CD4-positive, alpha-beta T cell treated with Interleukin-17A for 1 hour (primary cell): ENCODE measurements around the gene PWWP2B.

Source experiments
- DNase-seq: peaks from one replicate; pipeline ENCODE4 v3.0.0-alpha.2; 2020

The PWWP2B gene

GRCh38 chr10:132448248-132448731 is 51.3 kb downstream of the PWWP2B start:
- peak; percentile 73 for DNase-seq

- peak; percentile 30 for DNase-seq
Measured at GRCh38 chr10:132449051-132449810, 52.2 kb downstream of the PWWP2B start.

DNA sequence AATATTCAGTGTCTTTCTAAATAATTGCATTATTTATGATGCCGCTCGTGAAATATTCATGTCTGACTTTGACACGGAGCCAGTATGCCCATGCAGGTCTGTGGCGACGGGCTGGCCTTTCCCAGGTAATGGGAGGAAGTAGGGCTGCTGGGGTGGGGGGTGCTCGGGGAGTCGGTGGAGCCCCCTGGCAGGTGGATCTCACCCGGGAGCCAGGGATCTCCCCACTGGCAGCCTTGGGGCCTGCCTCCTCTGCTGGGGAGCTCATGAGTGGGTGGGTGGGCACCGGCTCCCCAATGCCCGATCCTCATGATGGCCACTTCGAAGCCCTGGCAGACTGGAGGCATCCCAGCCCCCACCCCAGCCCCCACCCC is 52.8 kb downstream of the PWWP2B start:
- no peak for DNase-seq

DNA sequence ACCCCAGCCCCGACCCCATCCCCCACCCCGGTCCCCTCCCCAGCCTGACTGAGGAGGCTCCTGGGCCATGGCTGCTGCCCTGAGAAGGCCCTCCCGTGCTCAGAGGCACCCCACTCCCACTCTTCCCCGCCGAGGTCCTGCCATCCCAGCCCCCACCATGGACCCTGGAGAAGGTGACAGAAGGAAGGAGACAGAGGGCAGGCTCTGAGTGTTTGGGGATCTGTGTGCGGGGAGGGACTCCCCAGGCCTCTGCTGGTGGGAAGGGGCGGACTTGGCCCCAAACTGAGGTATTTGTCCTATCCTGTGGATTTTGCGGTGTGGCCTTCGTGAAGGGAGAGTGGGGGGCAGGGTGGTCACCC is 53.4 kb downstream of the PWWP2B start:
- no peak for DNase-seq

DNA sequence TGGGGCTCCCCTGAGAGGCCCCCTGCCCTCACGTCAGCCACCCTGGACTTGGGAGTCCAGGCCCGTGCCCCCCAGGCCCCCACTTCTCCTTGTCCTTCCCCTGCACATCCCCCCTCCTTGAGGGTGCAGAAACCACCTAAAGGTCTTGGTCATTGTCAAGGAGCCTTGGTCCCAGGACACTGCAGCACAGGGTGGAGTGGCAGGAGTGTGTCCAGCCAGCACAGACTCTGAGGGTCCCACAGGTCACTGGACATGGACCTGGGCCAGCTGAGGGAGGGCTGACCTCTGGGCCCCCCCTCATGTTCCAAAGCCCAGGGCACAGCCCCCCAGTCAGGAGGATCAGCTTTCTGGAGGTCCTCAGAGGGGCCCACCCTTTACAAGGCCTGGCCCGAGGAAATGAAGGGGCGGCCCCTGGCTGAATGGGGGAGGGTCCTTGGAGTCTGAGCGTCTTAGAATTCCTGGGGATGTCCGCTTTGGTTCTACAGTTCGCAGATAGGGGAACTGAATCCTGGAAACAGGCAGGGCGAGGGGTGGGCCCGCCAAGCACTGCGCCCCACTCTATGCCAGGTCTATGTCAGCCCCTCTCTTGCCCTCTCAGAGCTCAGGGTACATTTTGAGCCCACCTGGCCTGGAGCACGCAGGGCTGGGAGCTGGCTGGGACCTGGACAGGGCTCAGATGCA is 54.0 kb downstream of the PWWP2B start:
- no peak for DNase-seq

- no peak for DNase-seq
Measured at GRCh38 chr10:132451506-132452215, 54.7 kb downstream of the PWWP2B start.

- no peak for DNase-seq
Measured at GRCh38 chr10:132452216-132452650, 55.2 kb downstream of the PWWP2B start.

DNA sequence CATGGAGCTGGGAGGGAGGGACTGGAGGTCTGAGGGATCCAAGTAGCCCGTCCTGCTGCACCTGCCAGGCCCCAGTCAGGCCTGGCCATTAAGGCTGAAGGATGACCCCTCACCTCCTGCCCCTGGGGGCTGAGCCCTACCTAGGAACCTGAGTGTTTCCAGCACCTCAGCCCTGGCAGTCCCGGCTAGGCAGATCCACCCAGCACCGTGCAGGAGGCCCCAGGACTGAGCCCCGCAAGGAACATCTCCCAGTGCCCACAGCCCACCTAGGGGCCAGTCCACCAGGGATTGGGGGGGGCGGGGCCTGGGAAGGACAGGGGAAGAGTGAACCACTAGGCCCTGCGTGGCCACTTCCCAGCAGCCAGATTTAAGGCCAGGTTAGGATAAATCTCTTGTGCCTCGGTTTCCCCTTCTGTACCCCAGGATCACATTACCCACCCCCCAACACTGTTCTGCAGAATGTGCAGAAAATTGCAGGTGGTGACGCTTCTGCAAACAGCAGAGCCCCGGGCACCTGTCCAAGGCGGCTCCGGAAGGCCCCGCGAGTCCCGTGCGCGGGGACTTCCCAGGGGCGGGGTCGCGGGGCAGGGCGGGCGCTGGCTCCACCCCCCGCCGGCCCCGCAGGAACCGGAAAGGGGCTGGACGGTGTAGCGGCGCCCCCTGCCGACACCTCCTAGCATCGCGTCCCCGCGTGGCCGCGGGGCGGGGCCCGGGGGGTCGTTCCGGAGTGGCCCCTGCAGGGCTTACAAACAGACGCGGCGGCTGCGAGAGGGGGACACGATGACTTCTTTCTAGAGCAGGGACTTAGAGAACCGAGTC is 55.9 kb downstream of the PWWP2B start:
- DNase-seq = peak; percentile 89

DNA sequence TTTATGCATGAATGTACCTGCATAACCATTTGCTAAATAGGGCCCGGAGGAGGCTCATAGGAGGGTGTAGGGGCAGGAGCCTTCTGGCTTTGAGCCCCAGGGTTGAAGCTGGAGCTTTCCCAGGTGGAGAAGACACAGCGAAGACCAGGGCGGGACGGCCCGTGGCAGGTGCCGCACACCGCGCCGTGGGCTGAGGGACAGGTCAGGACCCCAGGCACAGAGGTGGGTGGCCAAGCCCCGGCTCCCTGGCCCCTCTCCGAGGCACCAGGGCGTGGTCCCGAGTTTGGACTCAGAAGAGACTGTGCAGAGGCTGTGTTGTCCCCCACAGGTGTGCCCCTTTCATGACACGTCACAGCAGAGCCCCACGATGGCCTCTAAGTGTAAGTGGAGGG is 56.5 kb downstream of the PWWP2B start:
- DNase-seq = no peak

DNA sequence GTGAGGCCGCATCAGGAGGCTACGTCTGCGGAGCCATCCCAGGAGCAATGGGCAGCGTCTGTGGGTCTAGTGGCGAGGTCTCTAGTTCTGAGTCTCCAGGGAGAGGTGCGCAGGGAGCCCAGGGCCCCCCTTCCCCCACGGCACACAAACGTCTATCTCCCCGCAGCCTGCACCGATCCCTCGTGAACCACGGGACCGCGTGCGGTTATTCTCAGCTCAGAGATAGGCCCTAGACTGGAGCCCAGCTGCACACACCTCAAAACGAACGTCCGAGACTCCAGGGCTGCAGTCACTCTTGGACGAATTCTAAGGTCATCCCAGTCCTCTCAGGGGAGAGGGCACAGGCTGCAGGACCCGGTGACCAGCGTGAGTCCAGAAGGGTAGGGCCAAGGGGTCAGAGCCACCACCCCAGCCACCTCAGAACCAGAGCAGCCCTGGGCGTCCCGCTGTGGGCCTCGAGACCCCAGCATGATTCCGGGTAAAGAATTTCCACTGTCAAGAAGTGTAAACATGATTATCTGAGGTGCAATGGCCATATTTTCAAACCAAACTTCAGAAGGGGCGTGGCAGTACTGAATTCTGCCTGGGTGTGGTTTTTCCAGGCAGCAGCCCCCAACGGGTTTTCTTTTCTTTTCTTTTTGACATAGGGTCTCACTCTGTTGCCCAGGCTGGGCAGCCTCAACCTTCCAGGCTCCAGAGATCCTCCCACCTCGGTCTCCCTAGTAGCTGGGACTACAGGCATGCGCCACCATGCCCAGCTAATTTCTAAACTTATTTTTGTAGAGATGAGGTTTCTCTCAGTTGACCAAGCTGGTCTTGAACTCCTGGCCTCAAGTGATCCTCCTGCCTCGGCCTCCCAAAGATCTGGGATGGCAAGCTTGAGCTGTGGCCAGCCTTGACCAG is 57.5 kb downstream of the PWWP2B start:
- DNase-seq = no peak

DNA sequence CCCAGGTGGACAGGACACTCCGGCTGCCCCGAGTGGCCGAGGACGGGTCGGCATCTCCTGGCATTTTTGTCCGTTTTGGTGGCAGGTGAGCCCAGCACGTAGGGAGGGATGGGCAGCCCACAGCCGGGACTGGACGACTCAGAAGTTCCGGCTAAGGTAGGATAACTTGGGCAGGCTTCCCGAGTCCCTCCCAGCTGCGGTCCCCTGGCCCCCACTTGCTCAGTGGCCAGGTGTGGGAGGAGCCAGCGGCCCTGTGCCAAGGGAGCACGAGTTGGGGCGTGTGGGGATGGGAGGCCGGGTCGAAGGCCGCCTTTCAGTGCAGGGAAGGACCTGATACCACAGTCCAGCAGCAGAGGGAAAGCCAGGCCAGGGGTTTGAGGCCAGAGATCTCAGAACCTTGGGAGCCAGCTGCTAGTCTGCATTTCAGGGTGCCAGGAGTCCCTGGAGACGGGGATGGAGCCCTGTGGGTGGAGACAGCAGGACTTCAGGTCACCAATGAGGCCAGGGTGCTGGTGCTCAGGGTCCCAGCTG is 58.5 kb downstream of the PWWP2B start:
- no peak for DNase-seq

DNA sequence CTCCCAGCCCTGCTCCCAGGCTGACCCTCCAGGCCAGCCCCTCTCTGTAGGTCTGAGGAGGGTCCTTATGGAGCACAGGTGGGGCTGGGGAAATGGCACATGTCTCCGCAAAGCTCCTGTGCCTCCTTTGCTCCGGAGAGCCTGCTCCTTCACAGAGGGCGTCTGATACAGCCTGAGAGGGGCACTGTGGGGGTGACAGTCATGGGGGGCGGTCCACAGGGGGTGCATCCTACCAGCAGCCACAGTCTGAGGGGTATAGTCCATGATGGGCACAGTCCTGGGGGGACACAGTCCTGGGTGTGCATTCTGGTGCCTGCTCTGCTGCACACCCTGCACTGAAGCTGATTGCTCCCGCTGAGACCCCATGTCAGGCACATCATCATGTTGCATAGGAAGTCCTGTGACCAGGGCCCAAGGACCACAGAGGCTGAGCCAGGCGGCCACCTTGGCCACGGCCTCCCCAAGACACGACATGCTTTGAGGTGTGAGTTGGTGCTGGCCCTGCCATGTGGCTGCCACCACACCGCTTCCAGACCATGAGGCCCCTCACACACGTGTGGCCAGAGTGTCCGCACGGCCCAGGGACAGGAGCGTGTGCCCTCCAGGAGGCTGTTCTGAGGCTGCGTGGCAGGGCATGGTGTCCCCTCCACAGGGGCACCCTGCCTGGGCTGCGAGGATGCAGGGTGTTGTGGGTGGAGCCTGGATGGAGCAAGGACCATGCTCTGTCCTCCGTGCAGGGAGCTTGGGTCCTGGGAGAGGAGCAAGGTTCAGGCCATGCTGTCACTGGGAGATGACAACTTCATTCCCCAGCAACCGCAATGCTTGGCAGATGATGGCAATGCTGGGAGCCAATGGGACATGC is 59.2 kb downstream of the PWWP2B start:
- no peak for DNase-seq

GRCh38 chr10:132456881-132457280 is 59.9 kb downstream of the PWWP2B start:
- DNase-seq = no peak

DNA sequence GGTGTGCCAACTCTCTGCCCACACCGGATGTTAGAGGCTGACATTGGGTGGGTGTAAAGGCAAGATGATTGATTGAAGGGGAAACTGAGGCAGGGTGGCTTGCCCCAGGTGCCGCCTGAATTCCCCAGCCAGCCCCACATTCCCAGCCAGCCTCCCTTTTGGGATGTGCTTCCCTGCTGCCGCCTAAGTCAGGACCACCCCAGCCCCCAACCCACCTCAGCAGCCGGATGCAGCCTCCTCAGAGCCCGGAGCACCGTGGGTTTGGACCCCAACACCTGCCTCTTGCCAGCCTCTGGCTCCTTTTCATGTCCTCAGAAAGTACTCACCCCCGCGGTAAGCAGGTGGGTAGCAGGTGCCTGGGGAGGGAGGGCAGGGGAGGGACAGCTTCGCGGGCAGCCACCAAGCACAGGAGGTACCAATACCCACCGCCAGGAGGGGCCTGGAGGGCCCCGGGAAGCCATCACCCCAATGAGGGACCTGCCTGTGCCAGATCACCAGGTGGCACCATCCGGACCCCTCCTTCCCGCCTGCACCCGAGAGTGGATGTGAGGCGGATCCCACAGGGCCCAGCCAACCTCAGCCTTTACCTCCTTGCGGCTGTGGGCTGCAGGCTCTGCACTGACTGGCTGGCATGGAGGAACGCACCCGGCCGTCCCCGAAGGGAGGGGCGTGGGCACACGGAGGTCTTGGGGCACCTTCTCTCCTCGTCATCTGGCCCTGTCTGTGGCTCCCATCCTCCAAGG is 60.5 kb downstream of the PWWP2B start:
- peak; percentile 25 for DNase-seq

GRCh38 chr10:132458071-132458585 is 61.1 kb downstream of the PWWP2B start:
- no peak for DNase-seq

GRCh38 chr10:132458586-132459300 is 61.7 kb downstream of the PWWP2B start:
- DNase-seq = peak; percentile 63

GRCh38 chr10:132459301-132460003 is 62.5 kb downstream of the PWWP2B start:
- no peak for DNase-seq

DNA sequence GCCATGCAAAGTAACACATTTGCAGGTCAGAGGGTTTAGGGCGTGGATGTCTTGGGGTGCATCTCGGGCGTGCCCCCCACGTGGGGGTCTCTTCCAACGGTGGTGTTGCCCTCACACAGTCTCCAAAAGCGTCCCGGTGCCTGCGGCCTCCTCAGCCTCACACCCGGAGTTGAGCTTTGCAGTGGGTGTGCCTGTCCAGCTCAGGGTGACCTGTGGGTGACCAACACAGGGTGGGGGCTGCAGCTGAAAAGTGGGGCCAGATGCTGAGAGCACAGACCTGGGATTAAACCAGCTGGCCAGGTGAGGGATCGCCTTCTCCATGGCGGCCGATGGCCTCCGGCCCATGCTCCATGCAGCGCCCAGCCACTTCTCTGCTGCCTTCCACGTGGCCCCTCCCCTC is 63.1 kb downstream of the PWWP2B start:
- DNase-seq = no peak
